Spleen (tissue), 11 donors: Measurements from ENCODE around the gene HNRNPR. TPM values are rescaled to one million over a fixed set of nuclear protein-coding genes. Genes with fewer than 3 reads are reported as not detected.
"Not testable (repeated sequence)": the region's sequence is repeated elsewhere in the genome, so short reads cannot be mapped to it uniquely, and the experiment has no call there.

Experiments
- DNase-seq: peaks from one replicate; pipeline ENCODE4 v3.0.0-alpha.2; 2020
- H3K27ac ChIP-seq, 8 donors: fragments of 200-600 bp; sonication (generic) in 7 of 8; 1 replicate in 4 of 8; 2 replicates in 4 of 8; pipeline versions ENCODE4 v1.5.0 to v1.8.0; 2016 to 2021; ENCODE audit warnings: inconsistent platforms in 4 of 8, mild to moderate bottlenecking in 4 of 8, moderate library complexity in 1 of 8
- H3K27me3 ChIP-seq, 7 donors: fragments of 200-600 bp; sonication (generic) in 6 of 7; replicated peaks in 1 of 7; 1 replicate in 4 of 7; 2 replicates in 3 of 7; pipeline versions ENCODE4 v1.5.0 to v1.8.0; 2016 to 2021; ENCODE audit warnings: inconsistent platforms in 3 of 7, mild to moderate bottlenecking in 1 of 7
- H3K36me3 ChIP-seq, 6 donors: fragments of 200-600 bp; sonication (generic) in 5 of 6; 1 replicate in 4 of 6; 2 replicates in 2 of 6; pipeline versions ENCODE4 v1.5.0 to v1.8.0; 2016 to 2021; ENCODE audit warnings: inconsistent platforms in 2 of 6
- H3K4me1 ChIP-seq, 6 donors: fragments of 200-600 bp; sonication (generic) in 5 of 6; 1 replicate in 3 of 6; 2 replicates in 3 of 6; pipeline versions ENCODE4 v1.5.0 to v1.8.0; 2016 to 2021; ENCODE audit warnings: inconsistent platforms in 3 of 6
- H3K4me3 ChIP-seq, 8 donors: fragments of 200-600 bp; sonication (generic) in 7 of 8; 1 replicate in 4 of 8; 2 replicates in 4 of 8; pipeline versions ENCODE4 v1.5.0 to v1.8.0; 2016 to 2021; ENCODE audit warnings: inconsistent platforms in 4 of 8, mild to moderate bottlenecking in 4 of 8, moderate library complexity in 2 of 8
- H3K9me3 ChIP-seq, 8 donors: fragments of 200-600 bp; sonication (generic) in 7 of 8; 1 replicate in 4 of 8; 2 replicates in 4 of 8; pipeline versions ENCODE4 v1.5.0 to v1.8.0; 2016 to 2021; ENCODE audit warnings: inconsistent platforms in 4 of 8
- POLR2A ChIP-seq, 3 donors: fragments of 450-650 bp; IDR thresholded peaks; one replicate each; pipeline ENCODE4 v1.5.1; 2017; ENCODE audit warnings: antibody characterized with exemption in 3 of 3, mild to moderate bottlenecking in 1 of 3
- POLR2AphosphoS5 ChIP-seq, 3 donors: sonication (generic); formaldehyde crosslinking; IDR thresholded peaks; one replicate each; pipeline ENCODE4 v1.5.1; 2017; ENCODE audit warnings: antibody characterized with exemption in 3 of 3
- WGBS, 5 donors: extraction: QIAGEN DNeasy Blood & Tissue Kit in 3 of 5; methylation state at CpG; one replicate each; pipeline versions ENCODE4 v1.1.5 to v1.1.7; 2013 to 2018; 5-methylcytosine and 5-hydroxymethylcytosine counted together
- intact Hi-C: fragments of 100-400 bp; cut with DNase I; formaldehyde crosslinking; loops from one replicate; pipeline ENCODE4 v1.15.0; 2023; ENCODE audit warnings: low total_unique reads
- polyA plus RNA-seq, 3 donors: library from polyadenylated mRNA; stranded (reverse); fragments of 200-250 nt; gene quantifications; one replicate each; pipeline ENCODE4 v1.2.1, GENCODE V29; 2013
- total RNA-seq, 7 donors: library from RNA; depleted of rRNA in 3 of 7; stranded (reverse); fragments of >200 nt in 3 of 7; fragmentation: NEBNext Ultra II Directional in 4 of 7; extraction: Animal tissue kit (Norgen Biotek cat#: 25700) in 4 of 7; gene quantifications; one replicate each; pipeline versions ENCODE4 v1.1.0 to v1.2.1, GENCODE V29; 2016 to 2021
- TF ChIP-seq, protein P1 (sequence below), 11 experiments: fragments of 200-600 bp in 7 of 11; fragments of 450-650 bp in 4 of 11; sonication (generic) in 4 of 11; IDR thresholded peaks in 8 of 11; conservative IDR thresholded peaks in 3 of 11; 1 replicate in 7 of 11; 2 replicates in 4 of 11; pipeline versions ENCODE4 v1.4.0 to v1.8.0; 2016 to 2021; ENCODE audit warnings: antibody characterized with exemption in 11 of 11, inconsistent platforms in 4 of 11, mild to moderate bottlenecking in 1 of 11
- donor health status: healthy with polysubstance abuse.
- donor health status: DM: no; HTN: no; CAD: no; lungs with moderate emphysema.
- donor health status: DM: no; HTN: no; CAD: no.
- donor health status: Bipolar disorder and iron deficiency.
- donor health status: healthy.
- donor health status: DM: no; HTN: no; CAD: no.
- donor health status: DM: yes; HTN: yes; CAD: no.

HNRNPR gene
- total and polyA plus RNA-seq, 10 donors: 58.2 to 143 (median 95.6) TPM

DNA sequence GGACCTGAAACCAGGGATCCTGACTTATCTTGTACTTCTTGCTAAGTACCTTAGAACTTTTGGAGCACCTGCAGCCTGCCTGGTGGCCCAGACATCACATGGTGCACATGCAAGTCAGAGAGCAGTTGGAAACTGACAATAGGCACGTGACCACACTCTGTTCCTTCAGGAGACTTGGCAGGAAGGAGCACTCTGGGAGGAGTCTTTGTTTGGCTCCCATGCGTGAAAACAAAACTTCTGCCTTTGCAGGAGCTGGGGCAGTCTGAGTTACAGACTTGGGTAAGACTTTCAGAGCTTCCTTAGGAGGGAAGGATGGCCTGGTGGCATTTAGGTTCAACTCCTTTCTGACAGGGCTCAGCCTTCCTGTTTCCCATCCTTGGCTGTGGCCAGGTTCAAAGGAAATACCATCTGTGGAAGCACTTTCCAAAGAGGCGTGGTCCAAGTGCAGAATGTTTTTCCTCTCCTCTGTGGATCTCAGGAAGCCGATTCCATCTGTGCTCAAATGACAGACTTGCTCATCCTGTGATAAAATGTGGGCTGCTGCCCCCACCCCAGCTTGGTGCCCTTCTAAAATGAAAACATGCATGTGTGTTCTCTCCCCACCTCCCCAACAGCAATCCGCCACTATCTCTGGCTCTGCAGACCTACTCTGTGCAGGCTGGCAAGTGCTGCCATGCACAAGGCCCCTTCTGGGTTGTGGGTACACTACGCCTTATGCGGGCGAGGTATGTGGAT lies 39.7 kb upstream of the HNRNPR start:
- Histone ChIP-seq H3K4me3 (no peak overlapping the region), H3K4me1 (peaks cover 0 to 18% (median 7%) of the 10 kb centered on the region in 6 donors), H3K36me3 (no peaks in the 10 kb centered on the region), H3K27ac (peak overlapping the region in 3 of 8 donors; percentile 13 to 46 (median 23)), H3K27me3 (no peaks in the 10 kb centered on the region), H3K9me3 (no peaks in the 10 kb centered on the region)
- intact Hi-C loops: no loop called here
- no peak for DNase-seq
- 67 to 83% (median 70%) methylated on average over 8 of the region's 8 CpGs for WGBS, 5 donors
- TF ChIP-seq POLR2AphosphoS5 (IDR thresholded peaks at IDR 0.05): no peak

DNA sequence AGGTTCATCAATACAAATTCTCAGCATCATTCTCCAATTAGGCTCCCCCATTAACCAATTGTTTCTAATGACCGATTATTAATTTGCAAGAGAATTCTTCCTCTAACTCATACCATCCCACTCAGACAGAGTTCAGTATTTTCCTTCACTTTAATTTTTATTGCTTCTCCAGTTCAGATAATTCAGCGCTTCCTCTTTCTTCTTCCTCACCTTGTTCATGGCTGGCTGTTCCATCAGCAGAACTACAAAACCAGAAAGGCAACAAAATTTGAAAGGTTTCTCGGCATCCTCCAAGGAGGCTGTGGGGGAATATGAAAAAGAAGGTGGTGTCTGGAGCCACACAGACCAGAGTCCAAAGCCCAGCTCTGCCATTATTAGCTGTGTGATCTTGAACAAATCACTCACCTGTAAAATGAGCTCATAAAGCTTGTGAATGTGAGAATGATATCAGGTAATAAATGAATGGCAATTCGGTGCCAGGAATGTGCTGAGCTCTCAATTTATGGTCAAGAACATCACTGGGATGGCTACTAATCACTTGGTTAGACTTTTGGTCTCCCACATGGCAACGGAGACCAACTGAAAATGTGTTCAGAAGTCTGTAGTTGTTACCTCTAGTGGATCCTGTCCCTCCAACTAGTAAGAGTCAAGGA lies 37.3 kb upstream of the HNRNPR start:
- 78 to 87% (median 83%) methylated on average over 5 of the region's 5 CpGs for WGBS, 5 donors
- no peak overlapping the region for H3K27ac ChIP-seq
- peaks cover 0 to 36% (median 20%) of the 10 kb centered on the region in 6 donors for H3K4me1 ChIP-seq
- H3K9me3 ChIP-seq: no peaks in the 10 kb centered on the region
- intact Hi-C loops: no loop called here
- no peak for DNase-seq
- H3K36me3 ChIP-seq: no peaks in the 10 kb centered on the region
- H3K4me3 ChIP-seq: no peak overlapping the region
- TF ChIP-seq, protein P1, sequence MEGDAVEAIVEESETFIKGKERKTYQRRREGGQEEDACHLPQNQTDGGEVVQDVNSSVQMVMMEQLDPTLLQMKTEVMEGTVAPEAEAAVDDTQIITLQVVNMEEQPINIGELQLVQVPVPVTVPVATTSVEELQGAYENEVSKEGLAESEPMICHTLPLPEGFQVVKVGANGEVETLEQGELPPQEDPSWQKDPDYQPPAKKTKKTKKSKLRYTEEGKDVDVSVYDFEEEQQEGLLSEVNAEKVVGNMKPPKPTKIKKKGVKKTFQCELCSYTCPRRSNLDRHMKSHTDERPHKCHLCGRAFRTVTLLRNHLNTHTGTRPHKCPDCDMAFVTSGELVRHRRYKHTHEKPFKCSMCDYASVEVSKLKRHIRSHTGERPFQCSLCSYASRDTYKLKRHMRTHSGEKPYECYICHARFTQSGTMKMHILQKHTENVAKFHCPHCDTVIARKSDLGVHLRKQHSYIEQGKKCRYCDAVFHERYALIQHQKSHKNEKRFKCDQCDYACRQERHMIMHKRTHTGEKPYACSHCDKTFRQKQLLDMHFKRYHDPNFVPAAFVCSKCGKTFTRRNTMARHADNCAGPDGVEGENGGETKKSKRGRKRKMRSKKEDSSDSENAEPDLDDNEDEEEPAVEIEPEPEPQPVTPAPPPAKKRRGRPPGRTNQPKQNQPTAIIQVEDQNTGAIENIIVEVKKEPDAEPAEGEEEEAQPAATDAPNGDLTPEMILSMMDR (IDR thresholded peaks at IDR 0.05 in 8 of 11, conservative IDR thresholded peaks at IDR 0.05 in 3 of 11): no peak
- TF ChIP-seq POLR2AphosphoS5 (IDR thresholded peaks at IDR 0.05) (no peak), POLR2A (IDR thresholded peaks at IDR 0.05) (no peak)
- H3K27me3 ChIP-seq: no peaks in the 10 kb centered on the region

DNA sequence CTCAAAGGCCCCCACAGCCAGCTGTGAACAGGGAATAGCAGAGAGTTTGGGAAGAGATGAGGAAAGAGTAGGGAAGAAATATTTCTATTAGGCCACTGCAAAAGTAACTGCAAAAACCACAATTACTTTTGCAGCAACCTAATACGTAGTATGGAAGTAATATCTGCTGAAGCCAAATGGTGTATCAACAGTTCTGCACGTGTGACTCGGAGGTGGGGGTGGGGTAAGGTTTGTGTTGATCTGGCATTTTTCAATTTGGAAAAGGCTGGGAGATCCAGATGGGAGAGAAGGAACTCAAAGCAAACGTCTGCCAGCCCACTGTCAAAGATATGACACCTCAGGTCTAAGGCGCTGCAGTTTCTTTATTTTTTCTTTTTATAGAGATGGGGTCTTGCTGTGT lies 36.6 kb upstream of the HNRNPR start:
- Histone ChIP-seq H3K36me3 (no peaks in the 10 kb centered on the region), H3K27me3 (no peaks in the 10 kb centered on the region), H3K27ac (no peak overlapping the region), H3K9me3 (no peaks in the 10 kb centered on the region), H3K4me3 (no peak overlapping the region), H3K4me1 (peaks cover 0 to 36% (median 20%) of the 10 kb centered on the region in 6 donors)
- no peak for DNase-seq
- 60 to 66% (median 61%) methylated on average over 5 of the region's 5 CpGs for WGBS, 5 donors
- intact Hi-C loops: no loop called here
- TF ChIP-seq, protein P1 (IDR thresholded peaks at IDR 0.05 in 8 of 11, conservative IDR thresholded peaks at IDR 0.05 in 3 of 11): no peak
- TF ChIP-seq POLR2A (IDR thresholded peaks at IDR 0.05) (no peak), POLR2AphosphoS5 (IDR thresholded peaks at IDR 0.05) (no peak)

DNA sequence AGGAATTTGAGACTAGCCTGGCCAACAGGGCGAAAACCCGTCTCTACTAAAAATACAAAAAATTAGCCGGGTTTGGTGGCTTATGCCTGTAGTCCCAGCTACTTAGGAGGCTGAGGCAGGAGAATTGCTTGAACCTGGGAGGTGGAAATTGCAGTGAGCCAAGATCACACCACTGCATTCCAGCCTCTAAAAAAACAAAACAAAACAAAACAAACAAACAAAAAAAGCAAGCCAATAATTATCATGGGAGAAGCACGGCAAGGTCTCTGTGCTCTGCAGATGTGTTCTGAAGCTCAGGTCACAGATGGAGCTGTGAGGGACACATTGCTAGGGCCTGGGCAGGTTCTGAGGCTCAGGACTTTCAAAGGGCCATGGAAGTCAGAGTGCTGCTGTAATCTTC lies 36.2 kb upstream of the HNRNPR start:
- H3K4me1 ChIP-seq: peaks cover 0 to 36% (median 20%) of the 10 kb centered on the region in 6 donors
- H3K27me3 ChIP-seq, H3K36me3 ChIP-seq, intact Hi-C loops, DNase-seq, H3K9me3 ChIP-seq, H3K4me3 ChIP-seq, H3K27ac ChIP-seq: not testable (repeated sequence)
- 64 to 78% (median 68%) methylated on average over 4 of the region's 4 CpGs for WGBS, 5 donors
